OCI-LY1 (cell line): Measurements from ENCODE around the gene SYT6.

ENCODE experiments used
- H2AFZ ChIP-seq: fragments of 200-600 bp; sonication (generic), shearing (Covaris generic); 2 replicates; pipeline ENCODE4 v1.6.0; 2014; ENCODE audit warnings: antibody characterized with exemption, mild to moderate bottlenecking, low read length
- H3F3A ChIP-seq: fragments of 200-600 bp; sonication (generic), shearing (Covaris generic); 2 replicates; pipeline ENCODE4 v1.6.0; 2014; ENCODE audit warnings: mild to moderate bottlenecking, antibody characterized with exemption, low read length, moderate library complexity; ENCODE audit not compliant: insufficient read depth
- H3K27ac ChIP-seq: fragments of 200-600 bp; sonication (generic); 2 replicates; pipeline ENCODE4 v1.5.1; 2014; ENCODE audit warnings: low read length, mixed run types, mild to moderate bottlenecking, low read depth; ENCODE audit not compliant: poor library complexity, severe bottlenecking
- H3K27me3 ChIP-seq: fragments of 200-600 bp; sonication (generic); 2 replicates; pipeline ENCODE4 v1.6.0; 2014; ENCODE audit warnings: antibody characterized with exemption, mild to moderate bottlenecking, low read length, moderate library complexity; ENCODE audit not compliant: insufficient read depth
- H3K36me3 ChIP-seq: fragments of 200-600 bp; sonication (generic); 2 replicates; pipeline ENCODE4 v1.6.1; 2014; ENCODE audit warnings: mild to moderate bottlenecking, antibody characterized with exemption, low read length, moderate library complexity, mixed read lengths; ENCODE audit not compliant: insufficient read depth
- H3K4me1 ChIP-seq: fragments of 200-600 bp; sonication (generic); 2 replicates; pipeline ENCODE4 v1.5.1; 2014; ENCODE audit warnings: mild to moderate bottlenecking, low read length, moderate library complexity; ENCODE audit not compliant: insufficient read depth, severe bottlenecking
- H3K4me2 ChIP-seq: fragments of 200-600 bp; sonication (generic), shearing (Covaris generic); 2 replicates; pipeline ENCODE4 v1.6.1; 2014; ENCODE audit warnings: low read length
- H3K4me3 ChIP-seq: fragments of 200-600 bp; sonication (generic); 2 replicates; pipeline ENCODE4 v1.5.1; 2014; ENCODE audit warnings: low read length, low read depth, mild to moderate bottlenecking, mixed read lengths; ENCODE audit not compliant: poor library complexity, severe bottlenecking
- H3K79me2 ChIP-seq: fragments of 200-600 bp; shearing (Covaris generic); 2 replicates; pipeline ENCODE4 v1.6.1; 2016; ENCODE audit warnings: mixed run types, low read length, mixed read lengths; ENCODE audit not compliant: insufficient read depth
- H3K9ac ChIP-seq: fragments of 200-600 bp; sonication (generic), shearing (Covaris generic); 2 replicates; pipeline ENCODE4 v1.6.1; 2014; ENCODE audit warnings: mild to moderate bottlenecking, low read length, mixed read lengths
- H3K9me2 ChIP-seq: fragments of 200-600 bp; sonication (generic), shearing (Covaris generic); 2 replicates; pipeline ENCODE4 v1.6.1; 2014; ENCODE audit warnings: low read depth, mild to moderate bottlenecking, low read length, mixed read lengths
- H3K9me3 ChIP-seq: fragments of 200-600 bp; shearing (Covaris generic); 2 replicates; pipeline ENCODE4 v1.6.1; 2014; ENCODE audit warnings: low read length, mixed read lengths
- H4K20me1 ChIP-seq: fragments of 200-600 bp; sonication (generic), shearing (Covaris generic); 2 replicates; pipeline ENCODE4 v1.6.0; 2016; ENCODE audit warnings: mild to moderate bottlenecking, low read length; ENCODE audit not compliant: insufficient read depth
- CTCF ChIP-seq: fragments of 200-600 bp; sonication (generic), shearing (Covaris generic); IDR thresholded peaks from 2 replicates; pipeline ENCODE4 v1.5.1; 2017; ENCODE audit warnings: mild to moderate bottlenecking, antibody characterized with exemption, low read length, moderate library complexity, mixed read lengths
- EZH2 ChIP-seq: fragments of 200-600 bp; sonication (generic), shearing (Covaris generic); IDR thresholded peaks from 2 replicates; pipeline ENCODE4 v1.8.0; 2017; ENCODE audit warnings: borderline replicate concordance, mixed run types, mild to moderate bottlenecking, antibody characterized with exemption, low read length, moderate library complexity, mixed read lengths

The SYT6 gene

GRCh38 chr1:114077188-114077587, 76.5 kb downstream of the SYT6 start:
- Histone ChIP-seq H3K4me1 (no peaks in the 10 kb centered on the region), H3K4me3 (no peak overlapping the region), H3K36me3 (no peaks in the 10 kb centered on the region), H3K27ac (no peak overlapping the region), H3K9ac (no peak overlapping the region), H3K27me3 (no peaks in the 10 kb centered on the region), H3K9me3 (0 out of 2 replicates have a peak, but pooled peaks cover 5% of the 10 kb centered on the region), H2AFZ (no peak overlapping the region), H4K20me1 (no peaks in the 10 kb centered on the region), H3F3A (no peaks in the 10 kb centered on the region), H3K9me2 (no peaks in the 10 kb centered on the region), H3K79me2 (no peaks in the 10 kb centered on the region), H3K4me2 (no peak overlapping the region)
- TF ChIP-seq EZH2 (no peak), CTCF (no peak)

- Histone ChIP-seq H3K4me3 (no peak overlapping the region), H3K4me1 (no peaks in the 10 kb centered on the region), H3K79me2 (no peaks in the 10 kb centered on the region), H2AFZ (no peak overlapping the region), H3K9me2 (no peaks in the 10 kb centered on the region), H4K20me1 (no peaks in the 10 kb centered on the region), H3K27ac (no peak overlapping the region), H3K36me3 (no peaks in the 10 kb centered on the region), H3F3A (no peaks in the 10 kb centered on the region), H3K4me2 (no peak overlapping the region), H3K9ac (no peak overlapping the region), H3K27me3 (no peaks in the 10 kb centered on the region), H3K9me3 (peaks cover 8% of the 10 kb centered on the region; the same call in 1 of the 2 replicates)
- TF ChIP-seq CTCF, result no peak
- TF ChIP-seq EZH2, result no peak
Measured at GRCh38 chr1:114076308-114076707, 77.4 kb downstream of the SYT6 start.

GRCh38 chr1:114075546-114076242, 78.0 kb downstream of the SYT6 start:
- no peak overlapping the region for H2AFZ ChIP-seq
- TF ChIP-seq EZH2 (no peak), CTCF (no peak)
- H3F3A ChIP-seq, result no peaks in the 10 kb centered on the region
- peaks cover 8% of the 10 kb centered on the region; the same call in 1 of the 2 replicates for H3K9me3 ChIP-seq
- no peaks in the 10 kb centered on the region for H3K9me2 ChIP-seq
- no peak overlapping the region for H3K9ac ChIP-seq
- no peaks in the 10 kb centered on the region for H3K27me3 ChIP-seq
- no peaks in the 10 kb centered on the region for H3K79me2 ChIP-seq
- H3K4me3 ChIP-seq, result no peak overlapping the region
- no peaks in the 10 kb centered on the region for H4K20me1 ChIP-seq
- no peak overlapping the region for H3K4me2 ChIP-seq
- no peak overlapping the region for H3K27ac ChIP-seq
- no peaks in the 10 kb centered on the region for H3K36me3 ChIP-seq
- H3K4me1 ChIP-seq, result no peaks in the 10 kb centered on the region
